Activated naive CD8-positive, alpha-beta T cell treated with anti-CD3 and anti-CD28 coated beads, Interleukin-2, amount 10 ng/mL, durations not matched to agents 7 days and 5 days (primary cell): Measurements from ENCODE around the gene NFS1. TPM values are rescaled to one million over a fixed set of nuclear protein-coding genes. Genes with fewer than 3 reads are reported as not detected.
A peak's percentile ranks its signal among the peaks of the same experiment; 100 is the strongest.
"Not testable (repeated sequence)": the region's sequence is repeated elsewhere in the genome, so short reads cannot be mapped to it uniquely, and the experiment has no call there.

ENCODE experiments used
- ATAC-seq: fragments of 150-1000 bp; cut with Tn5 transposase; one replicate; pipeline ENCODE4 v1.10.0; 2021; ENCODE audit warnings: low read depth, moderate library complexity
- POLR2A ChIA-PET: fragments of 350-600 bp; sonication (Branson Sonifier 250); formaldehyde crosslinking; loops from one replicate; lab custom pipeline; 2021; ENCODE audit warnings: antibody characterized with exemption; lab: Charles Lee
- DNase-seq: peaks from one replicate; pipeline ENCODE4 v3.0.0; 2021
- H3K27ac Mint-ChIP-seq: one replicate; pipeline ENCODE4 v1.8.0; 2022; ENCODE audit warnings: mild to moderate bottlenecking, mixed read lengths
- H3K27me3 Mint-ChIP-seq: one replicate; pipeline ENCODE4 v1.8.0; 2022; ENCODE audit warnings: mild to moderate bottlenecking, moderate library complexity, mixed read lengths
- H3K36me3 Mint-ChIP-seq: one replicate; pipeline ENCODE4 v1.8.0; 2021; ENCODE audit warnings: mild to moderate bottlenecking, mixed read lengths
- H3K4me1 Mint-ChIP-seq: one replicate; pipeline ENCODE4 v1.8.0; 2021; ENCODE audit warnings: mixed read lengths
- H3K4me3 Mint-ChIP-seq: one replicate; pipeline ENCODE4 v1.8.0; 2022; ENCODE audit warnings: mild to moderate bottlenecking, moderate library complexity, mixed read lengths
- H3K9me3 Mint-ChIP-seq: one replicate; pipeline ENCODE4 v1.8.0; 2021; ENCODE audit warnings: mixed read lengths
- total RNA-seq, 2 experiments: library from RNA; stranded (reverse); gene quantifications; one replicate each; pipeline ENCODE4 v1.2.3, GENCODE V29; 2021

NFS1 gene
- total RNA-seq, 2 experiments from 2014 or later = 33.1 to 33.8 TPM

DNA sequence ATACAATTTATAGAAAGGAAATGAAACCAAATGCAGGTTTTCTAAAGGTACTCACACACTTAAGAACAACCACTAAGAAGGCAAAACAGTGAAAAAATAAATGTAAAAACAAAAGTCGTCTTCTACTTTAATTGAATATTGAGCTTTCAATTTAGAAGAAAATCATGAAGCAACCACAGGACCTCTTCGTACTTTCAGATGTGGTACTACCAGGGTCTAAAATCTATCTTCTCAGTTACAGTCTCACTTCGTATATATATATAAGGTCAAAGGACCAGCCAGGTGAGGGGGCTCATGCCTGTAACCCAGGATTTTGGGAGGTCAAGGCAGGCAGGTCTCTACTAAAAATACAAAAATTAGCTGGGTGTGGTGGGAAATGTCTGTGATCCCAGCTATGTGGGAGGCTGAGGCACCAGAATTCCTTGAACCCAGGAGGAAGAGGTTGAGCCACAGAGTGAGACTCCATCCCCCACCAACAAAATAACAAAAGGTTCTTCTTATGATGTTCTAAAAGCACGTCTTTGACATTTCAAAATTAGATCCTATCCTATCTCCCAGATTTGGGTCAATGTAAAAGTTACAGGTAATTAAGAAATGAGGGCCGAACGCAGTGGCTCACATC, 12.5 kb upstream of the NFS1 start:
- Mint-ChIP-seq H3K27me3 (no peaks in the 10 kb centered on the region), H3K36me3 (peaks cover 41% of the 10 kb centered on the region), H3K9me3 (no peaks in the 10 kb centered on the region), H3K27ac (peak overlapping the region; percentile 65), H3K4me3 (peak overlapping the region; percentile 66), H3K4me1 (peaks cover 39% of the 10 kb centered on the region)
- peak; percentile 43 for ATAC-seq
- no peak for DNase-seq
- POLR2A ChIA-PET = interaction anchor here (1.0 to 2.8 kb wide), 5 partner anchors 12 to 92 kb away, joined by 3 to 10 read pairs (median 3); partner anchors contain the start of genes NFS1, RBM39 and ROMO1

DNA sequence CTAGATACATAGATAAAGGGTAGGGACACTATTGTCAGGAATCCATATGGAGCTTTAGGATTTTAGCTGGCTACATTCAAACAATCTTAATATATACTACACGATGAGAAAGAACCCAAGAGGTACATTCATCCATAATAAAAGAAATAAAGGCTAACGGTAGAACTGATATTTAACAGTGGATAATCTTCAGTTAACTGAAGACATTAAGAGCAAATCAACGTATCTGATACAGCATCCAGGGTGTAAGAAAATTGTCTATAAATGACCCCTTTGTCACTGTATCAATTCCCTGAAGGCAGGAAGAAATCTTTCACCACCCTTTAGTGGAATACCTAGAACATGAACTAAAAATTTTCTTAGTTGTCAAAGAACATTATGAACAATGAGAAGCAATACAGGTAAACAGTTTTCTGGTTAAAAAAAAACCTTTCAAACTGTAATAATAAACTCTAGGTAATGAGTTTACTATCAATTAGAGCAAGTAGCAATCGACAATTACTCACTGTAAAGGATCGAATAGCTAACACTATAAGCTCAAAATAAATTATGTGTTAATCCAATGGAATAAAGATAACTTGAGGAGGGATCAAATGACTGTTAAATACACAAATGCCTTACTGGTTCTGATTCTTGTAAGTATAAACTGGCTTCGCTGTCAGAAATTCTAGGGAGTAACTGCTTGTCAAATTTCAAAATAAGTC, 11.9 kb upstream of the NFS1 start:
- POLR2A ChIA-PET = interaction anchor here (1.0 to 2.8 kb wide), 5 partner anchors 12 to 91 kb away, joined by 3 to 10 read pairs (median 3); partner anchors contain the start of genes NFS1, RBM39 and ROMO1
- DNase-seq (no peak), ATAC-seq (no peak)
- no peaks in the 10 kb centered on the region for H3K9me3 Mint-ChIP-seq
- peak overlapping the region; percentile 65 for H3K27ac Mint-ChIP-seq
- peak overlapping the region; percentile 66 for H3K4me3 Mint-ChIP-seq
- no peaks in the 10 kb centered on the region for H3K27me3 Mint-ChIP-seq
- H3K4me1 Mint-ChIP-seq = peaks cover 39% of the 10 kb centered on the region
- peaks cover 41% of the 10 kb centered on the region for H3K36me3 Mint-ChIP-seq

DNA sequence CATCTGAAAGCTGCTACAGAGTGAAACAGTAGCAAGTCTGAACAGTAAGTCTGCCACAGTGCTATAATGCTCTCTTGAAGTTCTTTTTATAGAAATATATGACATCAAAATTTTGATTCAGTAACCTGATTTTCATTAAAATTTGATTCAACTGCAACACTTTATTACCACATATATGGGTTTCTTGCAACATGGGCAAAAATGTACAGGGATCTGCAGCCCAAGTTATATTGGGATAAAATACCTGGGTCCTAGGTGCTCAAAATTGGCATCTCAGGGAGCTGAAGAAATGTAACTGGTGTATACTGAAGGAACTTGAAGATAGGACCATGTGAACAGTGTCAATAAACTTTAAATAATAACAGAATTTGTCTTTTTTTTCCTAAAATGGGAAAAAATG, 10.9 kb upstream of the NFS1 start:
- Mint-ChIP-seq H3K36me3 (peaks cover 38% of the 10 kb centered on the region), H3K27me3 (no peaks in the 10 kb centered on the region), H3K4me3 (no peak overlapping the region), H3K27ac (no peak overlapping the region), H3K9me3 (no peaks in the 10 kb centered on the region), H3K4me1 (peaks cover 38% of the 10 kb centered on the region)
- POLR2A ChIA-PET = interaction anchor here (0.6 to 0.7 kb wide), 2 partner anchors 33 to 218 kb away, joined by 4 to 7 read pairs; partner anchors contain the start of gene RBM39
- ATAC-seq = no peak
- no peak for DNase-seq

DNA sequence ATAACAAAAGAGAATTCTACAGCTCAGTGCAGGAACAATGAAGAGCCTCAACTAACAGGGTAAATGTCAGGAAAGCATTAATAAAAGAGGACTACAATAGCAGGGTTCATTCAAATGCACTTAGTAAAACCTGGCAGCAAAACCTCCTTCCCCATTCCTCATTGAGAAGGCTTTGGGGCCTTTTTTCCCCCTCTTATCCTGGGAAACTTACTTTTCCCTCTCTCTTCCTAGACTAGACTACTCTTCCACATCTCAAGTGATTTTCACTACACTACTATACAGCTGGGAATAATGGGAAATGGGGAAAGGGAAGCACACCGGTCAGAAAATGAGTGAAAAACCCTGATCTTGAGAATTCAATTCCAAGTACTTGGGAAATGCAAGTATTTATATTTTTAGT, 10.1 kb upstream of the NFS1 start:
- Mint-ChIP-seq H3K27ac (peak overlapping the region; percentile 0), H3K27me3 (no peaks in the 10 kb centered on the region), H3K4me3 (no peak overlapping the region), H3K36me3 (peaks cover 38% of the 10 kb centered on the region), H3K9me3 (no peaks in the 10 kb centered on the region), H3K4me1 (peaks cover 39% of the 10 kb centered on the region)
- POLR2A ChIA-PET = interaction anchor here (0.7 kb wide), 1 partner anchor 201 kb away, joined by 3 read pairs; no protein-coding TSS in a partner anchor
- DNase-seq = no peak
- no peak for ATAC-seq

DNA sequence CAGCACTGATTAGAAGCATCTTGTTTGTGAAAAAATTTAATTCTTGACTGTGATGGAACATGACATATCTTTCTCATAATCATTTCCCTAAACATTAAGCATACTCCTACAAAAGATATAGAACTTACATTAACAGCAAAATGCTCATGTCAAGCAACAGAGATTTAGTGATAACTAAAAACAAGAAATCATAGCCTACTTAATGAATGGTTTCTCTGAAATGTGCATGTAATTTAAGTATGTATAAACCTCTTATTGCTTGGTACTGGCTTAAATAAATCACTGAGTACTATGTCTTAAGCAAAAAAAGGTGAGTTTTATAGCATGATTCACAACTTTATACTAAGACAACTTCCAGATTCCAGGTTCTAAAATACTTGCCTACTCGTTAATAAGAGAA, 9.3 kb upstream of the NFS1 start:
- H3K4me3 Mint-ChIP-seq = no peak overlapping the region
- H3K9me3 Mint-ChIP-seq = no peaks in the 10 kb centered on the region
- H3K27me3 Mint-ChIP-seq = no peaks in the 10 kb centered on the region
- peaks cover 35% of the 10 kb centered on the region for H3K4me1 Mint-ChIP-seq
- no peak for ATAC-seq
- no peak overlapping the region for H3K27ac Mint-ChIP-seq
- POLR2A ChIA-PET = interaction anchor here (1.5 kb wide), 1 partner anchor 33 kb away, joined by 8 read pairs; the partner anchor contains the start of gene RBM39
- DNase-seq = no peak
- H3K36me3 Mint-ChIP-seq = peaks cover 38% of the 10 kb centered on the region

DNA sequence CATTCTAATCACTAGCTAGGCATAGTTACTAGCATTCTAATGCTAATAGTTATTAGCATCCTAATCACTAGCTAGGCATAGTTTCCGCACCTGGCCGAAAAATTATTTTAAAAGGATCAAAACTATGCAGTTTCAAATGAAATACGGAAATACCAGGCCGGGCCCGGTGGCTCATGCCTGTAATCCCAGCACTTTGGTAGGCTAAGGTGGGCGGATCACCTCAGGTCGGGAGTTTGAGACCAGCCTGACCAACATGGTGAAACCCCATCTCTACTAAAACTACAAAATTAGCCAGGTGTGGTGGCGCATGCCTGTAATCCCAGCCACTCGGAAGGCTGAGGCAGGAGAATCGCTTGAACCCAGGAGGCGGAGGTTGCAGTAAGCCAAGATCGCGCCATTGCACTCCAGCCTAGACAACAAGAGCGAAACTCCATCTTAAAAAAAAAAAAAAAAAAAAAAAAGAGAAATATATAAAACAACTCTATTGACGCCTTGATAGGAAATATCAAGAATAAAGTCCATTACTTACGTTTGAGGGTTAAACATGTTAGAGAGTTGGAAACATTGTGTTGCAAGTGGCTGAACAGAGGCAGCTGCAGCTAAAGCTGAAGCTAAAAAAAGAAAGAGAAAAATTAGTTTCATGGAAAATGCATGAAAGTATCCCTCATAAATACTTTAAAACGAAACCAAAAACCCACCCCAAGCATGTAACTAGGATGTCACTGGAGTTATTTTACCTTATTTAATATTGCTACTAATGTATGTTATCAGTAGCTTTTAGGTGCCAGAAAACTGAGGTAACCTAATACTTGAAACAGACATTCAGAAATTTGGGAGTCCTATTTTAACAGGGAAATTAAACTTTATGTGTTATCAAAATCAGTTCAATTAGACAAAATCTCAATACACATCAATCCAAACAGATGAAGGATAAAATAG, 7.7 kb upstream of the NFS1 start:
- not testable (repeated sequence) for H3K4me3 Mint-ChIP-seq, H3K27ac Mint-ChIP-seq, H3K9me3 Mint-ChIP-seq, H3K27me3 Mint-ChIP-seq, ATAC-seq, DNase-seq
- POLR2A ChIA-PET = interaction anchor here (0.9 to 1.5 kb wide), 2 partner anchors 35 kb away, joined by 3 to 8 read pairs; partner anchors contain the start of gene RBM39
- H3K4me1 Mint-ChIP-seq = peaks cover 27% of the 10 kb centered on the region
- H3K36me3 Mint-ChIP-seq = peaks cover 34% of the 10 kb centered on the region

DNA sequence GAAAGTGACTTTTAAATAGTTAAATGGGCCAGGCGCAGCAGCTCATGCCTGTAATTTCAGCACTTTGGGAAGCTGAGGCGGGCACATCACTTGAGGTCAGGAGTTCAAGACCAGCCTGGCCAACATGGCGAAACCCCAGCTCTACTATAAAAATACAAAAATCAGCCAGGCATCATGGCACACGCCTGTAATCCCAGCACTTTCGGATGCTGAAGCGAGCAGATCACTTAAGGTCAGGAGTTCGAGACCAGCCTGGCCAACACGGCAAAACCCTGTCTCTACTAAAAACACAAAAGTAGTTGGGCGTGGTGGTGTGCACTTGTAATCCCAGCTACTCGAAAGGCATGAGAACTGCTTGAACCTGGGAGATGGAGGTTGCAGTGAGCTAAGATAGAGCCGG, 6.7 kb upstream of the NFS1 start:
- not testable (repeated sequence) for H3K27me3 Mint-ChIP-seq, DNase-seq, H3K4me3 Mint-ChIP-seq, H3K27ac Mint-ChIP-seq, H3K9me3 Mint-ChIP-seq, ATAC-seq
- POLR2A ChIA-PET = interaction anchor here (0.6 to 0.9 kb wide), 3 partner anchors 35 to 150 kb away, joined by 3 read pairs; partner anchors contain the start of gene RBM39
- peaks cover 27% of the 10 kb centered on the region for H3K36me3 Mint-ChIP-seq
- H3K4me1 Mint-ChIP-seq = peaks cover 19% of the 10 kb centered on the region

DNA sequence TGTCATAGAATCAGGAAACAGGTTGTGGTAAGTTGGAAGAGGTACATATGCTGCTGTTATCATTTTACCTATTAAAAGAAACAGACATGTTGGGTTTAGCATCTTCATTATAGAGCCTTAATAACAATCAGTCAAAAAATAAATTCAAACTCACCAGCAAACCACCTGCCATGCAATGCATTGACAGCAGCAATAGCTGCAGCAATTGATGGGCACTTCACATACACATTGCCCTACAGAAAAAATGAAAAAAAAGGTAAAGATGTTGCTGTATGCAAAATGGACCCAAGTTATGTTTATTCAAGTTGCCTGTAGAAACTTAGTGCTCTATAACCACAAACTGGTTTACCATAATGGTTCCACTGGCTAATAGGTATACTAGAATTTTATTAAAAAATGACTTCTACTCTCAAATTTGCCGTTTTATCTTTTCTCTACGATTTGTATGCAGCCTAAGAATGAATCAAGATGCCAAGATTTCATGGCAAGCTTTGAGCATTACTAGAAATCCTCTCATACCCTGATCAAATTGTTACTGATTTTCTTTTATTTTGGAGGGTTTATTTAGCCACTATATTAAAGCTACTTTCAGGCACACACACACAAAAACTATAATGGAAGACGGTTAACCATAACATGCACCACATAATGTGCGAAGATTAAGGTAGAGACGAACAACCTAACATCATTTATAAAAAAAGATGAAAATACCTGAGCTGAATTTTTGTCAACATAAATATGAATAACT, 5.5 kb upstream of the NFS1 start:
- H3K27me3 Mint-ChIP-seq = no peaks in the 10 kb centered on the region
- POLR2A ChIA-PET = no interaction called here
- no peak overlapping the region for H3K27ac Mint-ChIP-seq
- no peak overlapping the region for H3K4me3 Mint-ChIP-seq
- ATAC-seq (no peak), DNase-seq (no peak)
- peaks cover 21% of the 10 kb centered on the region for H3K4me1 Mint-ChIP-seq
- no peaks in the 10 kb centered on the region for H3K9me3 Mint-ChIP-seq
- peaks cover 24% of the 10 kb centered on the region for H3K36me3 Mint-ChIP-seq

DNA sequence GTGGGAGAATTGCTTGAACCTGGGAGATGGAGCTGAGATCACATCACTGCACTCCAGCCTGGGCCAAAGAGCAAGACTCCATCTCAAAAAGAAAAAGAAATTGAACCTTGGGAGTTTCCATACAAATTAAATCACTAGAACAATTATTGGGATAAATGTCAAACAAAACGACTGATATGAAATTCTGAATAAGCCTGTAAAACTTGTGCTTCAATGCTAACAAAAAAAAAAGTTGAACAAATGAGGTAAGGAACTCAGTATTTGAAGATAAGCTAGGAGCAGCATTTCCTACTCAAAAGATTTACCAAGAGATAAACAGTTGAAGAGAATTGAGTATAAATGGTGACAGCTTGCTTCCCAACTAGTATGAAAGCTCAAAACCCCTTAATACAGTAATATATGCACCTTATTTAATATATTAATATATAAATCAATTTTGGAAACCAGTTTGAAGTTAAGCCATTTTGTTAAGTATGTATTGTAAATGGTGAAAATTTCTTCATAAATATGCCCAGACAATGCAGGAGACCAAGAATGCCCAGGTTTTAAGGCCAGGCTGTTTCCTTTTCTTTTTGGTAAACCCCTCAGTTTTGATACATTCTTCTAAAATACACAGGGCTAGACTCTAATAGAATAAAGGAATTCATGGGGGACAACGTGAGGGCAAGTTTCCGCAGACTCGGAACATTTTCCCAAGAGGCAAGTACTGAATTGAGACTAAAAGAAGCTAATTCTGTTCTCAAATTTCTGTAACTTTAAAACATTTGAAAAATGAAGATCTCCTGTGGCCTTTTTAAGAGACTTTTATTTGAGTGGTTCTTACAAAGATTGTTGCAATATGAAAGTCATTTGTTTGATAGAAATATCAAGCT, 3.9 kb upstream of the NFS1 start:
- H3K4me3 Mint-ChIP-seq = no peak overlapping the region
- H3K36me3 Mint-ChIP-seq = peaks cover 22% of the 10 kb centered on the region
- H3K27ac Mint-ChIP-seq = no peak overlapping the region
- H3K4me1 Mint-ChIP-seq = peaks cover 21% of the 10 kb centered on the region
- no peaks in the 10 kb centered on the region for H3K9me3 Mint-ChIP-seq
- ATAC-seq = no peak
- H3K27me3 Mint-ChIP-seq = no peaks in the 10 kb centered on the region
- no peak for DNase-seq
- POLR2A ChIA-PET = interaction anchor here (0.5 to 1.4 kb wide), 5 partner anchors 15 to 652 kb away, joined by 3 to 6 read pairs (median 4); partner anchors contain the start of gene RBM39

DNA sequence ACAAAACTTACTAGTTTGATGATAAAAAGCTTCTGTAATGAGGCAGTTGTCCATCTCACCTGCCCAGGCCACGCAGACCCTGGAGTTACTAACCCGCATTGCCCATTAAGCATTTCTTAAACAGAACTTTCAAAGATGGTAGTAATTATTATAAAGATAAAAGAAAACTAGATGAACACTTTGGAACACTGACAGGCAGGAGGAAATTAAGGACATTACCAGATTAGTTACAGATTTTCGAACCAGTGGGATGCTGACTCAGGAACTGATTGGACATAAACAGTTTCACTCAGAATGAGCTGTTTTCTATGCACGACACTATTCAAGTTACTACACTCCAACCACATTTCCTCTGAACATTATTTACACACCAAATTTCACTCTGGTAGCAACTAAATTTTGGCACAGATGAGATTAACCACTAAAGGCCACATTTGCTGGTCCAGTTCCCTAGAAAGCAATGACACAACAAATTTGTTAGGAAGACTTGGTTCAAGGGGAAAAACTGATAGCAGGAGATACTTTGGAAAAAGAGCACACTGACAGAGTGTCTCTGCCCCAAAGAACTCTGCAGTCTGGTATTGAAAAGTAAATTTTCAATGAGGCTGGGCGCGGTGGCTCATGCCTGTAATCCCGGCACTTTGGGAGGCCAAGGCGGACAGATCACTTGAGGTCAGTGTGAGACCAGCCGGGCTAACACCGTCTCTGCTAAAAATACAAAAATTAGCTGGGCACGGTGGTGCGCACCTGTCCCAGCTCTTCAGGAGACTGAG, 3.1 kb upstream of the NFS1 start:
- no peak for DNase-seq
- POLR2A ChIA-PET = interaction anchor here (0.5 to 1.4 kb wide), 7 partner anchors 12 to 651 kb away, joined by 3 to 6 read pairs (median 3); no protein-coding TSS in a partner anchor

DNA sequence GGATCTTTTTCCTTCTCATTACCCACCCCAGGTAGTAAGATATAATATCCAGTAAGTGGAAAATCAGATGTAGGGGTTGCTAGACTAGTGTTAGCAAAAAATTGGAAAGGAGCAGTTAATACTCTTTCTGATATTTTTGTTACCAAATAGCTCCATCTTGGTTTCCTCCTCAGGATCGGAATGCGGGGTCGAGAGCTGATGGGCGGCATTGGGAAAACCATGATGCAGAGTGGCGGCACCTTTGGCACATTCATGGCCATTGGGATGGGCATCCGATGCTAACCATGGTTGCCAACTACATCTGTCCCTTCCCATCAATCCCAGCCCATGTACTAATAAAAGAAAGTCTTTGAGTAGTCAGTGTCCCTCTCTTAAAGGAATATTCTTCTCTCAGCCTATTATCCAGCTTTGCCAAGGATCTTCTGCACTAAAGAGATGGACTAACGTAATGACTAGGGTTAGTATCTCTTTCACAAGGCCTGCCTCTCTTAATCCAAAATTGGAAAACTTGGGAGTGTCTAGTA, 1.5 kb upstream of the NFS1 start:
- peak overlapping the region; percentile 92 for H3K27ac Mint-ChIP-seq
- no peaks in the 10 kb centered on the region for H3K9me3 Mint-ChIP-seq
- ATAC-seq = no peak
- peaks cover 17% of the 10 kb centered on the region for H3K36me3 Mint-ChIP-seq
- POLR2A ChIA-PET = interaction anchor here (0.9 to 2.9 kb wide), 6 partner anchors 13 to 99 kb away, joined by 3 to 21 read pairs (median 11); partner anchors contain the start of gene RBM39
- no peaks in the 10 kb centered on the region for H3K27me3 Mint-ChIP-seq
- H3K4me3 Mint-ChIP-seq = peak overlapping the region; percentile 93
- H3K4me1 Mint-ChIP-seq = peaks cover 28% of the 10 kb centered on the region
- DNase-seq = no peak

More for the DNA sequence above, 3.1 kb upstream of the NFS1 start:
- ATAC-seq = no peak
- peaks cover 24% of the 10 kb centered on the region for H3K36me3 Mint-ChIP-seq
- H3K4me1 Mint-ChIP-seq = peaks cover 27% of the 10 kb centered on the region
- no peak overlapping the region for H3K4me3 Mint-ChIP-seq
- H3K27ac Mint-ChIP-seq = no peak overlapping the region
- H3K9me3 Mint-ChIP-seq = no peaks in the 10 kb centered on the region
- H3K27me3 Mint-ChIP-seq = no peaks in the 10 kb centered on the region
